HepG2 (cell line): Measurements from ENCODE around the gene HABP4. TPM values are rescaled to one million over a fixed set of nuclear protein-coding genes. Genes with fewer than 3 reads are reported as not detected.
A peak's percentile ranks its signal among the peaks of the same experiment; 100 is the strongest.

Source experiments
- ATAC-seq: fragments of 200-7000 bp; cut with Tn5 transposase; 3 replicates; pipeline ENCODE4 v1.9.1; 2020; ENCODE audit warnings: mild to moderate bottlenecking, moderate library complexity
- BruUV-seq: library from RNA; stranded (reverse); fragments of 400-500 nt; replicated peaks from 2 replicates; lab custom pipeline; 2021; lab: Mats Ljungman, UMichigan
- CTCF ChIA-PET: fragments of 300-600 bp; formaldehyde crosslinking; extraction: SDS; loops from one replicate; lab custom pipeline; 2021; ENCODE audit warnings: low total read pairs, inconsistent platforms, low intra/inter-chr PET ratio; lab: Yijun Ruan, JAX
- POLR2A ChIA-PET: fragments of 350-600 bp; sonication (Branson Sonifier 250); formaldehyde crosslinking; loops from one replicate; lab custom pipeline; 2020; ENCODE audit warnings: antibody characterized with exemption, inconsistent platforms; lab: Yijun Ruan, JAX
- DNase-seq: peaks from one replicate; pipeline ENCODE4 v3.0.0-alpha.2; 2015; ENCODE audit warnings: low spot score
- FAIRE-seq: peaks from 3 replicates; lab custom pipeline; 2011; peaks lifted over from hg19 to GRCh38; lab: Jason Lieb, UNC
- H2AFZ ChIP-seq: one replicate; pipeline ENCODE4 v1.6.1; 2011; ENCODE audit warnings: low read length, inconsistent platforms
- H3K27ac ChIP-seq: fragments of 300-600 bp; 3 replicates; pipeline ENCODE4 v1.8.0; 2011; ENCODE audit warnings: mixed run types, mild to moderate bottlenecking, mixed read lengths, low read length, inconsistent platforms; ENCODE audit not compliant: insufficient read depth; ENCODE audit errors: extremely low read length
- H3K27me3 ChIP-seq, 2 experiments: fragments of 200-600 bp in 1 of 2; 2 replicates in 1 of 2; 3 replicates in 1 of 2; pipeline versions ENCODE4 v1.6.0 to v1.8.0; 2011; ENCODE audit warnings: low read length in 2 of 2, mild to moderate bottlenecking in 2 of 2, moderate library complexity in 2 of 2, inconsistent platforms in 1 of 2; ENCODE audit not compliant: insufficient read depth in 2 of 2, control insufficient read depth in 1 of 2
- H3K36me3 ChIP-seq, 2 experiments: fragments of 200-600 bp in 1 of 2; replicated peaks in 1 of 2; 2 replicates in 1 of 2; 3 replicates in 1 of 2; pipeline versions ENCODE4 v1.5.1 to v1.8.0; 2011; ENCODE audit warnings: low read length in 2 of 2, inconsistent platforms in 1 of 2; ENCODE audit not compliant: insufficient read depth in 2 of 2, control insufficient read depth in 1 of 2
- H3K4me1 ChIP-seq: 2 replicates; pipeline ENCODE4 v1.5.1; 2012; ENCODE audit warnings: low read length, inconsistent platforms; ENCODE audit not compliant: insufficient read depth
- H3K4me2 ChIP-seq: 2 replicates; pipeline ENCODE4 v1.6.0; 2011; ENCODE audit warnings: low read depth, low read length, inconsistent platforms
- H3K4me3 ChIP-seq, 3 experiments: fragments of 200-600 bp in 1 of 3; sonication (generic), shearing (Covaris generic) in 1 of 3; replicated peaks in 1 of 3; 2 replicates each; pipeline ENCODE4 v1.5.1; 2011 to 2016; ENCODE audit warnings: low read length in 3 of 3, inconsistent platforms in 2 of 3, low read depth in 2 of 3, mild to moderate bottlenecking in 2 of 3, control low read depth in 1 of 3, mixed read lengths in 1 of 3; ENCODE audit not compliant: insufficient read depth in 1 of 3
- H3K79me2 ChIP-seq: one replicate; pipeline ENCODE4 v1.6.1; 2011; ENCODE audit warnings: low read length, inconsistent platforms; ENCODE audit not compliant: insufficient read depth
- H3K9ac ChIP-seq: 2 replicates; pipeline ENCODE4 v1.6.0; 2011; ENCODE audit warnings: mild to moderate bottlenecking, low read depth, low read length, inconsistent platforms; ENCODE audit not compliant: insufficient read depth
- H3K9me3 ChIP-seq: 2 replicates; pipeline ENCODE4 v1.5.1; 2012; ENCODE audit warnings: mild to moderate bottlenecking, low read length
- H4K20me1 ChIP-seq: 2 replicates; pipeline ENCODE4 v1.6.0; 2011; ENCODE audit warnings: inconsistent platforms, mild to moderate bottlenecking, low read length, moderate library complexity; ENCODE audit not compliant: insufficient read depth
- GZF1 ChIP-seq: sonication (generic); formaldehyde crosslinking; IDR thresholded peaks from 2 replicates; pipeline ENCODE4 v1.5.1; 2020; ENCODE audit warnings: mild to moderate bottlenecking, missing genetic modification reagents
- KAT7 ChIP-seq: IDR thresholded peaks from 2 replicates; pipeline ENCODE4 v1.6.1; 2018; ENCODE audit warnings: borderline replicate concordance, missing compliant biosample characterization
- KDM5A ChIP-seq: fragments of 200-600 bp; sonication (generic); IDR thresholded peaks from 2 replicates; pipeline ENCODE4 v1.7.0; 2018; ENCODE audit warnings: antibody characterized with exemption, mild to moderate bottlenecking, low read length, borderline replicate concordance
- SRY ChIP-seq: sonication (generic); formaldehyde crosslinking; IDR thresholded peaks from 2 replicates; pipeline ENCODE4 v1.8.0; 2022; ENCODE audit warnings: mild to moderate bottlenecking, missing genetic modification reagents
- ZNF891 ChIP-seq: sonication (generic); formaldehyde crosslinking; IDR thresholded peaks from 2 replicates; pipeline ENCODE4 v1.5.0; 2020; ENCODE audit warnings: mild to moderate bottlenecking, missing genetic modification reagents
- WGBS: methylation state at CpG from one replicate; pipeline ENCODE4 v1.1.6; 2017; ENCODE audit warnings: low lambda C conversion rate; 5-methylcytosine and 5-hydroxymethylcytosine counted together
- in situ Hi-C: cut with HindIII; loops from 2 replicates; pipeline ENCODE4 v1.10.0; 2017; ENCODE audit warnings: low pct_unique_long_range_greater_than_20kb; ENCODE audit not compliant: extremely low pct_ligation_motif_present
- intact Hi-C: fragments of 100-400 bp; cut with micrococcal nuclease; formaldehyde crosslinking; loops from one replicate; pipeline ENCODE4 v1.10.0; 2022; ENCODE audit not compliant: unreplicated experiment
- polyA plus RNA-seq, 8 experiments: library from polyadenylated mRNA; depleted of rRNA in 3 of 8; stranded (reverse) in 7 of 8; unstranded in 1 of 8; fragments of >200 nt; fragmentation: Illumina TruSeq in 4 of 8; extraction: Trizol in 4 of 8; gene quantifications; 2 replicates each; pipeline versions ENCODE4 v1.2.1 to v1.2.3, GENCODE V29; 2011 to 2016; ENCODE audit warnings: low read depth in 4 of 8, missing spikeins in 1 of 8, mixed read lengths in 1 of 8; ENCODE audit not compliant: insufficient read depth in 1 of 8
- total RNA-seq, 5 experiments: library from RNA; depleted of rRNA; stranded (reverse); fragments of >200 nt; fragmentation: Illumina TruSeq; extraction: Trizol; gene quantifications; 2 replicates each; pipeline ENCODE4 v1.2.3, GENCODE V29; 2016; ENCODE audit warnings: low read depth in 1 of 5
- TF ChIP-seq, protein P1 (sequence below): sonication (generic); formaldehyde crosslinking; IDR thresholded peaks from one replicate; pipeline ENCODE4 v1.5.1; 2020; ENCODE audit warnings: mild to moderate bottlenecking, missing genetic modification reagents; ENCODE audit errors: not compliant biosample characterization
- TF ChIP-seq, protein P2 (sequence below): sonication (generic); formaldehyde crosslinking; IDR thresholded peaks from 2 replicates; pipeline ENCODE4 v1.4.0; 2020; ENCODE audit warnings: low read depth, missing genetic modification reagents
- TF ChIP-seq, protein P3 (sequence below), 2 experiments: sonication (generic) in 1 of 2; formaldehyde crosslinking in 1 of 2; IDR thresholded peaks; 2 replicates each; pipeline versions ENCODE4 v1.4.0 to v1.6.1; 2018 to 2020; ENCODE audit warnings: missing genetic modification reagents in 2 of 2, borderline replicate concordance in 1 of 2, low read depth in 1 of 2, mild to moderate bottlenecking in 1 of 2, missing biosample characterization in 1 of 2

The HABP4 gene
- total and polyA plus RNA-seq, 2 of the 13 experiments (the other 11 are each of a cell fraction or from before 2014, with no cell fraction given) = 14.3 to 26.6 TPM

DNA sequence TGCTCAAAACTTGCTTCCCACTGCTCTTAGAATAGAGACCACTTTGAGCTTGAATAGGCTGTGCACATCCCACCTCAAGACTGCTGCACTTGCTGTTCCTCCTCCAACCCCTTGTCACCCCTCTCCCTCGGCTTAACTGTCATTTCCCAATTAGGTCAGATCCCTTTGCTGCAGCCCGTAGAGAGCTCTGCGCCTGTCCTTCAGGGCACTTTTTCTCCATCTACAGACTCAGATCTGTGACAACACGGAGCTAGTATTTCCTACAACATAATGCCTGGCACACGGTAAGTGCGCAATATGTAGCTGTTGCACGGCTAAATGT, 485 bp upstream of the HABP4 start:
- Histone ChIP-seq H3K4me1 (peaks cover 49% of the 10 kb centered on the region), H3K9me3 (no peaks in the 10 kb centered on the region), H3K4me2 (peak overlapping the region; percentile 99), H3K9ac (peak overlapping the region; percentile 61), H3K79me2 (peaks cover 37% of the 10 kb centered on the region), H3K27ac (peak overlapping the region; percentile 32), H2AFZ (peak overlapping the region; percentile 46), H3K4me3 (peak overlapping the region; percentile 61 to 97 (median 73); a peak in 5 of 6 replicates), H3K36me3 (no peaks in the 10 kb centered on the region), H4K20me1 (peaks cover 19% of the 10 kb centered on the region; the same call in 1 of the 2 replicates), H3K27me3 (no peaks in the 10 kb centered on the region; a peak in 1 of 5 replicates)
- in situ Hi-C loops = loop anchor here (10.0 kb wide), 1 partner anchor 205 kb away; the partner anchor contains the start of gene PRXL2C
- no peak for ATAC-seq
- no peak for FAIRE-seq
- intact Hi-C loops = loop anchor here (2.0 kb wide), 1 partner anchor 65 kb away; no protein-coding TSS in a partner anchor
- POLR2A ChIA-PET = interaction anchor here (0.6 to 2.2 kb wide), 19 partner anchors 9 to 206 kb away, joined by 3 to 14 read pairs (median 4); partner anchors contain the start of gene PRXL2C
- BruUV-seq = no TSS peak
- DNase-seq = no peak
- CTCF ChIA-PET = no interaction called here
- 1% methylated on average over 5 of the region's 7 CpGs for WGBS
- TF ChIP-seq GZF1 = peak; percentile 98
- no peak for TF ChIP-seq KAT7 (CRISPR knock-in tag)
- TF ChIP-seq, protein P1, sequence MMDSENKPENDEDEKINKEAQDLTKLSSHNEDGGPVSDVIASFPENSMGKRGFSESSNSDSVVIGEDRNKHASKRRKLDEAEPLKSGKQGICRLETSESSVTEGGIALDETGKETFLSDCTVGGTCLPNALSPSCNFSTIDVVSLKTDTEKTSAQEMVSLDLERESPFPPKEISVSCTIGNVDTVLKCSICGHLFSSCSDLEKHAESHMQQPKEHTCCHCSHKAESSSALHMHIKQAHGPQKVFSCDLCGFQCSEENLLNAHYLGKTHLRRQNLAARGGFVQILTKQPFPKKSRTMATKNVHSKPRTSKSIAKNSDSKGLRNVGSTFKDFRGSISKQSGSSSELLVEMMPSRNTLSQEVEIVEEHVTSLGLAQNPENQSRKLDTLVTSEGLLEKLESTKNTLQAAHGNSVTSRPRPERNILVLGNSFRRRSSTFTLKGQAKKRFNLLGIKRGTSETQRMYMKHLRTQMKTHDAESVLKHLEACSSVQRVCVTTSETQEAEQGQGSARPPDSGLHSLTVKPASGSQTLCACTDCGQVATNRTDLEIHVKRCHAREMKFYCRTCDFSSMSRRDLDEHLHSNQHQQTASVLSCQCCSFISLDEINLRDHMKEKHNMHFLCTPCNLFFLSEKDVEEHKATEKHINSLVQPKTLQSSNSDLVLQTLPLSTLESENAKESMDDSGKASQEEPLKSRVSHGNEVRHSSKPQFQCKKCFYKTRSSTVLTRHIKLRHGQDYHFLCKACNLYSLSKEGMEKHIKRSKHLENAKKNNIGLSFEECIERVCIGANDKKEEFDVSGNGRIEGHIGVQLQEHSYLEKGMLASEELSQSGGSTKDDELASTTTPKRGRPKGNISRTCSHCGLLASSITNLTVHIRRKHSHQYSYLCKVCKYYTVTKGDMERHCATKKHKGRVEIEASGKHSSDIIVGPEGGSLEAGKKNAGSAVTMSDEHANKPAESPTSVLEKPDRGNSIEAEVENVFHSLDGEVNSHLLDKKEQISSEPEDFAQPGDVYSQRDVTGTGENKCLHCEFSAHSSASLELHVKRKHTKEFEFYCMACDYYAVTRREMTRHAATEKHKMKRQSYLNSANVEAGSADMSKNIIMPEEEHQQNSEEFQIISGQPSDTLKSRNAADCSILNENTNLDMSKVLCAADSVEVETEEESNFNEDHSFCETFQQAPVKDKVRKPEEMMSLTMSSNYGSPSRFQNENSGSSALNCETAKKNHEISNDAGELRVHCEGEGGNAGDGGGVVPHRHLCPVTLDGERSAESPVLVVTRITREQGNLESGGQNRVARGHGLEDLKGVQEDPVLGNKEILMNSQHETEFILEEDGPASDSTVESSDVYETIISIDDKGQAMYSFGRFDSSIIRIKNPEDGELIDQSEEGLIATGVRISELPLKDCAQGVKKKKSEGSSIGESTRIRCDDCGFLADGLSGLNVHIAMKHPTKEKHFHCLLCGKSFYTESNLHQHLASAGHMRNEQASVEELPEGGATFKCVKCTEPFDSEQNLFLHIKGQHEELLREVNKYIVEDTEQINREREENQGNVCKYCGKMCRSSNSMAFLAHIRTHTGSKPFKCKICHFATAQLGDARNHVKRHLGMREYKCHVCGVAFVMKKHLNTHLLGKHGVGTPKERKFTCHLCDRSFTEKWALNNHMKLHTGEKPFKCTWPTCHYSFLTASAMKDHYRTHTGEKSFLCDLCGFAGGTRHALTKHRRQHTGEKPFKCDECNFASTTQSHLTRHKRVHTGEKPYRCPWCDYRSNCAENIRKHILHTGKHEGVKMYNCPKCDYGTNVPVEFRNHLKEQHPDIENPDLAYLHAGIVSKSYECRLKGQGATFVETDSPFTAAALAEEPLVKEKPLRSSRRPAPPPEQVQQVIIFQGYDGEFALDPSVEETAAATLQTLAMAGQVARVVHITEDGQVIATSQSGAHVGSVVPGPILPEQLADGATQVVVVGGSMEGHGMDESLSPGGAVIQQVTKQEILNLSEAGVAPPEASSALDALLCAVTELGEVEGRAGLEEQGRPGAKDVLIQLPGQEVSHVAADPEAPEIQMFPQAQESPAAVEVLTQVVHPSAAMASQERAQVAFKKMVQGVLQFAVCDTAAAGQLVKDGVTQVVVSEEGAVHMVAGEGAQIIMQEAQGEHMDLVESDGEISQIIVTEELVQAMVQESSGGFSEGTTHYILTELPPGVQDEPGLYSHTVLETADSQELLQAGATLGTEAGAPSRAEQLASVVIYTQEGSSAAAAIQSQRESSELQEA (CRISPR knock-in tag) = no peak
- TF ChIP-seq, protein P2, sequence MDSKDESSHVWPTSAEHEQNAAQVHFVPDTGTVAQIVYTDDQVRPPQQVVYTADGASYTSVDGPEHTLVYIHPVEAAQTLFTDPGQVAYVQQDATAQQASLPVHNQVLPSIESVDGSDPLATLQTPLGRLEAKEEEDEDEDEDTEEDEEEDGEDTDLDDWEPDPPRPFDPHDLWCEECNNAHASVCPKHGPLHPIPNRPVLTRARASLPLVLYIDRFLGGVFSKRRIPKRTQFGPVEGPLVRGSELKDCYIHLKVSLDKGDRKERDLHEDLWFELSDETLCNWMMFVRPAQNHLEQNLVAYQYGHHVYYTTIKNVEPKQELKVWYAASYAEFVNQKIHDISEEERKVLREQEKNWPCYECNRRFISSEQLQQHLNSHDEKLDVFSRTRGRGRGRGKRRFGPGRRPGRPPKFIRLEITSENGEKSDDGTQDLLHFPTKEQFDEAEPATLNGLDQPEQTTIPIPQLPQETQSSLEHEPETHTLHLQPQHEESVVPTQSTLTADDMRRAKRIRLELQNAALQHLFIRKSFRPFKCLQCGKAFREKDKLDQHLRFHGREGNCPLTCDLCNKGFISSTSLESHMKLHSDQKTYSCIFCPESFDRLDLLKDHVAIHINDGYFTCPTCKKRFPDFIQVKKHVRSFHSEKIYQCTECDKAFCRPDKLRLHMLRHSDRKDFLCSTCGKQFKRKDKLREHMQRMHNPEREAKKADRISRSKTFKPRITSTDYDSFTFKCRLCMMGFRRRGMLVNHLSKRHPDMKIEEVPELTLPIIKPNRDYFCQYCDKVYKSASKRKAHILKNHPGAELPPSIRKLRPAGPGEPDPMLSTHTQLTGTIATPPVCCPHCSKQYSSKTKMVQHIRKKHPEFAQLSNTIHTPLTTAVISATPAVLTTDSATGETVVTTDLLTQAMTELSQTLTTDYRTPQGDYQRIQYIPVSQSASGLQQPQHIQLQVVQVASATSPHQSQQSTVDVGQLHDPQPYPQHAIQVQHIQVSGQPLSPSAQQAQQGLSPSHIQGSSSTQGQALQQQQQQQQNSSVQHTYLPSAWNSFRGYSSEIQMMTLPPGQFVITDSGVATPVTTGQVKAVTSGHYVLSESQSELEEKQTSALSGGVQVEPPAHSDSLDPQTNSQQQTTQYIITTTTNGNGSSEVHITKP (CRISPR knock-in tag) = no peak
- TF ChIP-seq, protein P3, sequence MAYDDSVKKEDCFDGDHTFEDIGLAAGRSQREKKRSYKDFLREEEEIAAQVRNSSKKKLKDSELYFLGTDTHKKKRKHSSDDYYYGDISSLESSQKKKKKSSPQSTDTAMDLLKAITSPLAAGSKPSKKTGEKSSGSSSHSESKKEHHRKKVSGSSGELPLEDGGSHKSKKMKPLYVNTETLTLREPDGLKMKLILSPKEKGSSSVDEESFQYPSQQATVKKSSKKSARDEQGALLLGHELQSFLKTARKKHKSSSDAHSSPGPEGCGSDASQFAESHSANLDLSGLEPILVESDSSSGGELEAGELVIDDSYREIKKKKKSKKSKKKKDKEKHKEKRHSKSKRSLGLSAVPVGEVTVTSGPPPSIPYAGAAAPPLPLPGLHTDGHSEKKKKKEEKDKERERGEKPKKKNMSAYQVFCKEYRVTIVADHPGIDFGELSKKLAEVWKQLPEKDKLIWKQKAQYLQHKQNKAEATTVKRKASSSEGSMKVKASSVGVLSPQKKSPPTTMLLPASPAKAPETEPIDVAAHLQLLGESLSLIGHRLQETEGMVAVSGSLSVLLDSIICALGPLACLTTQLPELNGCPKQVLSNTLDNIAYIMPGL (CRISPR knock-in tag; IDR thresholded peaks at IDR 0.05; ENCODE audit: borderline replicate concordance in 1 of 2, low read depth in 1 of 2) = peak in 1 of 2 experiments; percentile 24; a peak in 1 of 4 replicates
- no peak for TF ChIP-seq SRY (CRISPR knock-in tag)
- no peak for TF ChIP-seq ZNF891
- 0 out of 2 replicates have a peak, but pooled peaks have one; percentile 14 for TF ChIP-seq KDM5A
